ENCODE measurements around the gene MMP8. TPM values are rescaled to one million over a fixed set of nuclear protein-coding genes. Genes with fewer than 3 reads are reported as not detected.

MMP8 gene
- total RNA-seq (2014; rRNA removed; shearing (Covaris generic)) (not detected in 2 replicates), polyA plus RNA-seq (2016; fragmentation: Nextera tagmentation; extraction: Ambion mirVana) (not detected in 2 replicates)
- long read RNA-seq, result 0 reads

DNA sequence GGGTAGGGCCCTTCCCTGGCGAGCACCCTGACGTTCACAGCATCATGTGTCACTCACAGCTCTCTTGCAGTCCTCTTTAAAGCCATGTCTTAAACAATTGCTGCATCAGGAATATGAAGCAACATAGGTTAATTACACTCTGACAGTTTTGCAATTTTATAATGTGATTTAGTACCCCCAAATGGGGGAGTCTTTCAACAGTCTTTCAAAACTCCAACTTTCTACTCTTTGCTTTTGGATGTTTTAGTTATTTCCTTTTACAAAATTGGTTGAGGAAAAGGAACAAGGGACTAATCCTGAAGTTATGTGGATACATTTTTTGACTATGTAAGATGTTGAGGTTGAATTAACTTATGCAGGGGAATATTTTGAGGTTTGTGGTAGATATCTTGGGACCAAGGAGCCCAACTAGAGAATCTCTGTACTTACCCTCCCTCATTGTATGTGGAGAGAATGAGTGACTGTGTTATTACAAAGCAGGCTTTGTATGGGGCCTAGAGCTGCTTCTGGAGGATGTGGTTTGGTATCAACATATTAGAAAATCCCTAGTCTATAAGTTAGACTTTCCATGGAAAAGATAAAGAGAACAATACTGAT, at the start of gene MMP8:
Gene MMP8 (minus strand): TSS at position 51 of the 597 bp plus-strand sequence. CDS start 99 bp downstream, outside the sequence.
- H3K79me2 ChIP-seq (replicated peaks; ENCODE audit: insufficient read depth), result no peaks in the 10 kb centered on the region
- no peak within 1 kb of the TSS for H3K27ac ChIP-seq (ENCODE audit: low read depth)
- H3K27me3 ChIP-seq (ENCODE audit: insufficient read depth), result no peaks in the 10 kb centered on the region
- Mint-ChIP-seq H3K9me3 (no peaks in the 10 kb centered on the region), H3K4me1 (no peaks in the 10 kb centered on the region), H3K36me3 (ENCODE audit: low read depth) (no peaks in the 10 kb centered on the region), H3K4me3 (no peak within 1 kb of the TSS), H3K27ac (no peak within 1 kb of the TSS), H3K27me3 (ENCODE audit: insufficient read depth, low read depth, poor library complexity) (no peaks in the 10 kb centered on the region)
- DNase-seq (ENCODE audit: low spot score) (no peak), ATAC-seq (no peak)
- no peak within 1 kb of the TSS for H3K4me3 ChIP-seq
- no peak within 1 kb of the TSS for H3K4me2 ChIP-seq
- H3K9me2 ChIP-seq (ENCODE audit: insufficient read depth), result 0 out of 2 replicates have a peak, but pooled peaks cover 1% of the 10 kb centered on the region
- no peaks in the 10 kb centered on the region for H3K4me1 ChIP-seq (ENCODE audit: insufficient read depth)
- H2AFZ ChIP-seq, result 0 out of 2 replicates have a peak within 1 kb of the TSS, but pooled peaks have one; percentile 1
- no peak for TF ChIP-seq CREB1 (CRISPR knock-in tag; IDR thresholded peaks at IDR 0.05; ENCODE audit: low read depth)
- no peak for TF ChIP-seq JUNB (IDR thresholded peaks at IDR 0.05; ENCODE audit: unreplicated experiment)
- TF ChIP-seq ZNF331 (CRISPR knock-in tag; IDR thresholded peaks at IDR 0.05; ENCODE audit: low read depth), result no peak
- no peak for TF ChIP-seq ZNF462 (CRISPR knock-in tag; IDR thresholded peaks at IDR 0.05)
- no peak for TF ChIP-seq ETS1 (IDR thresholded peaks at IDR 0.05)
- TF ChIP-seq, protein P1, sequence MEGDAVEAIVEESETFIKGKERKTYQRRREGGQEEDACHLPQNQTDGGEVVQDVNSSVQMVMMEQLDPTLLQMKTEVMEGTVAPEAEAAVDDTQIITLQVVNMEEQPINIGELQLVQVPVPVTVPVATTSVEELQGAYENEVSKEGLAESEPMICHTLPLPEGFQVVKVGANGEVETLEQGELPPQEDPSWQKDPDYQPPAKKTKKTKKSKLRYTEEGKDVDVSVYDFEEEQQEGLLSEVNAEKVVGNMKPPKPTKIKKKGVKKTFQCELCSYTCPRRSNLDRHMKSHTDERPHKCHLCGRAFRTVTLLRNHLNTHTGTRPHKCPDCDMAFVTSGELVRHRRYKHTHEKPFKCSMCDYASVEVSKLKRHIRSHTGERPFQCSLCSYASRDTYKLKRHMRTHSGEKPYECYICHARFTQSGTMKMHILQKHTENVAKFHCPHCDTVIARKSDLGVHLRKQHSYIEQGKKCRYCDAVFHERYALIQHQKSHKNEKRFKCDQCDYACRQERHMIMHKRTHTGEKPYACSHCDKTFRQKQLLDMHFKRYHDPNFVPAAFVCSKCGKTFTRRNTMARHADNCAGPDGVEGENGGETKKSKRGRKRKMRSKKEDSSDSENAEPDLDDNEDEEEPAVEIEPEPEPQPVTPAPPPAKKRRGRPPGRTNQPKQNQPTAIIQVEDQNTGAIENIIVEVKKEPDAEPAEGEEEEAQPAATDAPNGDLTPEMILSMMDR (conservative IDR thresholded peaks at IDR 0.05; ENCODE audit: low read depth in 2 of 2), result no peak
- no peak for TF ChIP-seq ZNF114 (CRISPR knock-in tag; IDR thresholded peaks at IDR 0.05)
- no peak for TF ChIP-seq POLR2AphosphoS5 (IDR thresholded peaks at IDR 0.05; ENCODE audit: low read depth)
- TF ChIP-seq NANOG (IDR thresholded peaks at IDR 0.05; ENCODE audit: borderline replicate concordance), result no peak
- no peak for TF ChIP-seq EZH2 (IDR thresholded peaks at IDR 0.05; ENCODE audit: low read depth, unreplicated experiment)
- TF ChIP-seq, protein P2, sequence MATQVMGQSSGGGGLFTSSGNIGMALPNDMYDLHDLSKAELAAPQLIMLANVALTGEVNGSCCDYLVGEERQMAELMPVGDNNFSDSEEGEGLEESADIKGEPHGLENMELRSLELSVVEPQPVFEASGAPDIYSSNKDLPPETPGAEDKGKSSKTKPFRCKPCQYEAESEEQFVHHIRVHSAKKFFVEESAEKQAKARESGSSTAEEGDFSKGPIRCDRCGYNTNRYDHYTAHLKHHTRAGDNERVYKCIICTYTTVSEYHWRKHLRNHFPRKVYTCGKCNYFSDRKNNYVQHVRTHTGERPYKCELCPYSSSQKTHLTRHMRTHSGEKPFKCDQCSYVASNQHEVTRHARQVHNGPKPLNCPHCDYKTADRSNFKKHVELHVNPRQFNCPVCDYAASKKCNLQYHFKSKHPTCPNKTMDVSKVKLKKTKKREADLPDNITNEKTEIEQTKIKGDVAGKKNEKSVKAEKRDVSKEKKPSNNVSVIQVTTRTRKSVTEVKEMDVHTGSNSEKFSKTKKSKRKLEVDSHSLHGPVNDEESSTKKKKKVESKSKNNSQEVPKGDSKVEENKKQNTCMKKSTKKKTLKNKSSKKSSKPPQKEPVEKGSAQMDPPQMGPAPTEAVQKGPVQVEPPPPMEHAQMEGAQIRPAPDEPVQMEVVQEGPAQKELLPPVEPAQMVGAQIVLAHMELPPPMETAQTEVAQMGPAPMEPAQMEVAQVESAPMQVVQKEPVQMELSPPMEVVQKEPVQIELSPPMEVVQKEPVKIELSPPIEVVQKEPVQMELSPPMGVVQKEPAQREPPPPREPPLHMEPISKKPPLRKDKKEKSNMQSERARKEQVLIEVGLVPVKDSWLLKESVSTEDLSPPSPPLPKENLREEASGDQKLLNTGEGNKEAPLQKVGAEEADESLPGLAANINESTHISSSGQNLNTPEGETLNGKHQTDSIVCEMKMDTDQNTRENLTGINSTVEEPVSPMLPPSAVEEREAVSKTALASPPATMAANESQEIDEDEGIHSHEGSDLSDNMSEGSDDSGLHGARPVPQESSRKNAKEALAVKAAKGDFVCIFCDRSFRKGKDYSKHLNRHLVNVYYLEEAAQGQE (IDR thresholded peaks at IDR 0.05; ENCODE audit: unreplicated experiment), result no peak
- no peak for TF ChIP-seq STAT1 (IDR thresholded peaks at IDR 0.05; ENCODE audit: unreplicated experiment)
- no peak for TF ChIP-seq EZH2phosphoT487 (IDR thresholded peaks at IDR 0.05; ENCODE audit: unreplicated experiment)
- no peaks in the 10 kb centered on the region for H3F3A ChIP-seq (replicated peaks; ENCODE audit: low read depth)
- no peaks in the 10 kb centered on the region for H4K20me1 ChIP-seq (replicated peaks; ENCODE audit: insufficient read depth)
- H3K36me3 ChIP-seq (ENCODE audit: insufficient read depth), result no peaks in the 10 kb centered on the region
